Fibroblast of skin of left quadriceps (primary cell): ENCODE results near the gene VEPH1.

Source experiments
- DNase-seq, 2 experiments: peaks; one replicate each; pipeline ENCODE4 v3.0.0-alpha.2; 2013; ENCODE audit warnings: low read depth in 2 of 2

VEPH1 gene

DNA sequence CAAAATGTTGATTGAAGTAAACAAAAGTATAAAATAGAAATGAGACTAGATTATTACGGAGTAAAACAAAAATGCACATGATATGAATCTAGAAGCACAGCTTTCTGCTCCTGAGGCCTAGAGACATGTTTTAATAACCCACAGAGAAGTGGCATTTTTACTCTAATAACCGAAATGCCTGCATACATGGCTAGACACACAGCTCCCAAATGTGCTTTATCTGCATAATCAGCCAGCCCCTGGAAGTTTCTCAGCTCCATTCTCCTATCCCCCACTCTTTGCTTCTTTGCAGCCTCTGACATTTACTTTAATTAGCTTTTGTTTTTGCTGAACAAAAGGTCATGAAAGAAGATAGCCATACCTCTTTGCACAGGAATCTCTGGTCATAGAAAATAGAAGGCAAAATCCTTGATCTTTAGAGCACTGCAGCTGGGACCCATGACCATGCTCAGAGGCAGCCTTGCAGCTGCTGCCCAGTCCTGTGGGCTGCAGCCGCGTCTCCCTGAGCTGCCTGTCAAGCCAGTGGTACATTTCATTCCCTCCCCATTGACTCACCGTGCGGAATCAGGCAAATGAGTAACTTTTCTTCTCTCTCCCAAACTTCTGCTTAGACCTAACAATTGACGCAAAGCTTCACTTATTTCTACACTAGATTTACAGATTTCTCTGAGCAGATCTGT lies at the start of gene VEPH1:
Gene VEPH1, minus strand, starts transcription at position 501 of the 680 bp plus-strand sequence. CDS start 8,067 bp downstream, outside the sequence.
- DNase-seq = no peak

DNA sequence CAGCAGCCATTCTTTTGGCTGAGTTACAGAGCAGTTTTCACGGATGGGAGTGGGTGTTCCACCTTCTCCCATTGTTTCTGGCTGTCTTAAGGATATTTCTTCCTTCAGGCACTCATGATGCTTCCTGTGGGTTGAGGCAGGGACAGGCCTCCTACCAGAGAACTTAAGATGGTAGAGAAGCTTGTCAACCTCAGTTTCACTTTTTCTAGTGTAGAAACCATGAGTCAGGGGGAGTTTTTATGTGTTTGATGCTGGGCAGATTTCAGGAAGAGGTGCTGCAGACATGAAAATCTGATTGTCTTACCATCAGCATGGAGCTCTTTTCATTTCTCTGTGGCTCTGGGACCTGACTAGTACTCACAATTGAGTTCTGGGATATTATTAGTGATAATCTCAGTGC lies 48.7 kb upstream of the VEPH1 start:
- no peak for DNase-seq

DNA sequence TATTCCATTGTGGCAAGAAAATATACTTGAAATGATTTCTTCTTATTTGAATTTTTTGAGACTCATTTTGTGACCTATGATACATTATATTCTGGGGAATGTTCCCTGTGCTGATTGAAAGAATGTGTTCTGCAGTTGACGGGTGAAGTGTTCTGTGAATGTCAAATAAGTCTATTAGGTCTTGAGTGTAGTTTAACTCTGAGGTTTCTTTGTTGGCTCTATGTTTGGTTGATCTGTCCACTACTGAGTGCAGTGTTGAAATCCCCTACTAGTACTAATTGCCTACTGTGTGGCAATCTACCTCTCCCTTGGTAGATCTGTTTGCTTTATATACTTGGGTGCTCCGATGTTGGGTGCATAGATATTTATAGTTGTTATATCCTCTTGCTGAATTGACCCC lies 46.3 kb upstream of the VEPH1 start:
- no peak for DNase-seq

DNA sequence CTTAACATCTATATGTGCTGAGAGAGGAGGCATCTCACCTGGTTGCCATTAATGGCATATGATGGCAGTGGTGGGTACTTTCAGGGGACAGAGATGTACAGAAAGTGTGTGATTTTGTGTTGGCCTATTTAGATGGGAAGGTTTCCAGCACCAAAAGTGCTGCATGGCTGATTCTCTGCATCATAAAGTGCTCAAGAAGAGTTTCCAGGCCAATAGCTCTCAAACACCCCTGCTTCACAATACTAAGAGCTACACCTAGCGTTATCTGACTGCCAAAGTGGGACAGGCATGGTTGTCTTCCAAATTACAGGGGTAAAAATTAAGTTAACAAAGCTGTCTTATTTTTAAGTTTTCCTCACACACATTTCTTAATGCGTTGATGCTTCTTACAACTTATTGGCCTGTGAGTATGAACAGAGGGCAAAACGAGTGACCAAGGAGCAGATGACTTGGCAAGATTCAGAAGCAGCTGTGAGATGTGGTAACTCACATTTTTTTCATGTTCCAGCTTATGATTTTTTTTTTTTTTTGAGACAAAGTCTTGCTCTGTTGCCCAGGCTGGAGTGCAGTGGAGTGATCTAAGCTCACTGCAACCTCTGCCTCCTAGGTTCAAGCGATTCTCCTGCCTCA lies 41.4 kb upstream of the VEPH1 start:
- no peak for DNase-seq

GRCh38 chr3:157543501-157544035 lies 40.4 kb upstream of the VEPH1 start:
- DNase-seq = no peak

DNA sequence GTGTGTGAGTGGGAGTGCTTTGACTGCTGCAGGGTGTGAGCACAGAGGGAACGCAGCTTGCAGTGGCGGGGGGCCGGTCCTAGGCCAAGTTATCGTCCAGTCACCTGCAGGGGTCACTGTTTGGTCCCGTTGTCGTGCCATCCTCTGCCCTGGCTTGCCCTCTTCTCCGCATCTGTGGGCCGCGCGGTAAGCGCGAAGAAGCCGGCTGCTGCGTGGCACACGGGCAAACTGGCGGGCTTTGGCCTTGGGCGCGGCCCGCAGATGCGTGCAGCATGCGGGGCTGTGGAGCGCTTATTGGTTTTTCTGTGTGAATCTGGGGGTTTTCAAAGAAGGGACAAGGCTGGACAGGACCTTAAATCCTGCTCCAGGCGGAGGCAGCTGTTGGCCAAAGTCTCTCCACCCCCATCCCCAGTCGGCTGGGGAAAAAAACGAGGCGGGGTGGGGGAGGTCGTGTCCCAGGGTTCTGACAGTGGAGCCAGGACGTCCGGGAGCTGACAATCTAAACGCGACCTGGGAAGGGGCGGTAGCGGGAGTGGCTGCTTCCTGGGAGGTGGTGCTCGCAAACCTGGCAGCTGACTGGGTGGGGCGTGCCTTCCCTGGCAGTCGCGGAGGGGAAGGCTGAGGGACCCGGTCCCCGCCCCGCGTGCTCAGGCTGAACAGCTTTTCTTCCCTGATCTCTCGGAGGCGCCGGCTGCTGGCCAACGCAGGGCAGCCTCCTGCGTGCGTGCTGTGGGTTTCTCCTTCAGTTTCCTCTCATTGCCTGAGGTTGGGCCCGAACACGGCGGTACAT lies 39.7 kb upstream of the VEPH1 start:
- peak in 1 of 2 experiments; percentile 27 for DNase-seq

DNA sequence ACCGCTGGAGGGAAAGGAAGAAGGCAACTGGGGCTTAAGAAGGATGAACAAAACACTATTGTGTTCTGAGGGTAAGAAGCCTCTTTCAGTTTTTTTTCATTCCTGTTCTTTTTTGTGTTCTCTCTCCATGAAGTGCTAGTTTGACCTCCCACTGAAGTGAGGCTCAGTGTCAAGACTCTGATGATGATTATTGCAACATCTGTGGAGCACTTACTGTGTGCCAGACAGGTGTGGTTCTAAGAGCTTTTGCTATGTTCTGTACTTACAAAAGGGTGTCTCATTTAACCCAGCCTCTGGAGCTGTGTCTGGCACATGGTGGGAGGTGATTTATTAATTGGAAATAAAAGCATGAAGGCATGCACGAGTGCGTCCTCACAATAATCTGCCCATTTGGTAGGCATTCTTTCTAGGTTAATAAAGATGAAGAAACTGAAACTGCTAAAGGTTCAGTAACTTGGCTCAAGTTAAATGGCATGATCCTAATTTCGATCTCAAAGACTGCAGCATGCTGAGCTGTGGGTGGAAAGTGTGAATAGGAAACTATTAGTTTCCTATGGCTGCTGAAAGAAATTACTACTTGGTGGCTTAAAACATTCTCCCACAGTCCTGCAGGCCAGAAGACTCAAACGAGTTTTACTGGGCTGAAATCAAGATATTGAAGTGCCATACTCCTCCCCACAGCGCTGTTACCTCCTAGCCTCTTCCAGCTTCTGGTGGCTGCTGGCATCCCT lies 38.5 kb upstream of the VEPH1 start:
- DNase-seq = no peak

GRCh38 chr3:157540656-157541055 lies 37.4 kb upstream of the VEPH1 start:
- no peak for DNase-seq

GRCh38 chr3:157535667-157536066 lies 32.5 kb upstream of the VEPH1 start:
- DNase-seq = no peak

DNA sequence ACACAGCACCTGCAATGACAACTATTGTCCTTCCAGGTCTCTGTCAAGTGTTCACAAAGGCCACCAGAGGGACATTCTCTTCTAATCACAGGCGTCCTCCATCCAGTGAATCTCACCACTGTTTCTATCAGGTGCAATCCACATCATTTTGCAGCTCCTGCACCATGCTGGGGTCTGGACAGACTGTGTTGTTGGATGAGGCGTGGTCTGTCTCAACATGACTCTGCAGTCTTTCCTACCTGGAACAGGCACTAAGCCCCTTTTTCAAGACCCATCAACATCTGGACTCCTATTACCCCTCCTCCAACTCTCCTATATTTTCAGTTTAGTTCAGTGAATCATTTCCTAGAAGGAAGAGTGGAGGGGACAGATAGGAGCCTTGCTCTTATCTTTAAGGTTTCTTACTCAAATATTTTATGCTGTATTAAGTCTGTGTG lies 31.5 kb upstream of the VEPH1 start:
- DNase-seq = no peak

DNA sequence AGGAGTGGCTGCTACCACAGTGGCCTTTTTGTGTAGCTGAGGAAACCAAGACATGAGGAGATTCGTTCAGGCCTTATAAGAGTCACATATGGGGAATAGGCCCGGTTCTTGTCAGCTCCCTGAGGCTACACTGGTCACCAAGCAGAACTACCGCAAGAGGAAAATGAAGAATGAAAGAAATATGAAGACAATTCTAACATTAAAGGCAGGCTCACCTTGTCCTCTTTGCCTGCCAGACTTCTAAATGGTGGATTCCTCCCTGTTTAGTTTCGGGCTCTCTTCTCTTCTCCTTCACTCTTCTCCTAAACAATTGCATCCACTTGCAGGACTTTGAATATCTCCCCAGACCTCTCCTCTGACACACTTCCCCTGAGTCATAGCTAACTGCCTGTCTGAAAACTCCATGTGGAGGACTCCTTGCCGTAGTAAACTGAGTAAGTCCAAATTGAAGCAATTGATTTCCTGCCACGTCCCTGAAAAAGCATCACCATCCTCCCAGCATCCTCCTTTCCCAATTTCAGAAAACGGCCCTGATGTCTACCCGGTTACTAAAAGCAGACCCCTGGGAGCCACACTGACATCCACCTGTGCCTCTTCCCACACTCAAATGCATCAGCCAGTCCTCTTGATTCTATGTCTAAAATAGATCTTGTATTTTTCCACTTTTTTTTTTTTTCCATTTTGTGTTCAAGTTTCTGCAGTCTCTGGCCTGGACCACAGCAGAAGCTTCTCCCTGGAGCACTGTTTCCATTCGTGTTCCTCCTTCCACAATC lies 30.3 kb upstream of the VEPH1 start:
- DNase-seq = peak; percentile 72 to 76

DNA sequence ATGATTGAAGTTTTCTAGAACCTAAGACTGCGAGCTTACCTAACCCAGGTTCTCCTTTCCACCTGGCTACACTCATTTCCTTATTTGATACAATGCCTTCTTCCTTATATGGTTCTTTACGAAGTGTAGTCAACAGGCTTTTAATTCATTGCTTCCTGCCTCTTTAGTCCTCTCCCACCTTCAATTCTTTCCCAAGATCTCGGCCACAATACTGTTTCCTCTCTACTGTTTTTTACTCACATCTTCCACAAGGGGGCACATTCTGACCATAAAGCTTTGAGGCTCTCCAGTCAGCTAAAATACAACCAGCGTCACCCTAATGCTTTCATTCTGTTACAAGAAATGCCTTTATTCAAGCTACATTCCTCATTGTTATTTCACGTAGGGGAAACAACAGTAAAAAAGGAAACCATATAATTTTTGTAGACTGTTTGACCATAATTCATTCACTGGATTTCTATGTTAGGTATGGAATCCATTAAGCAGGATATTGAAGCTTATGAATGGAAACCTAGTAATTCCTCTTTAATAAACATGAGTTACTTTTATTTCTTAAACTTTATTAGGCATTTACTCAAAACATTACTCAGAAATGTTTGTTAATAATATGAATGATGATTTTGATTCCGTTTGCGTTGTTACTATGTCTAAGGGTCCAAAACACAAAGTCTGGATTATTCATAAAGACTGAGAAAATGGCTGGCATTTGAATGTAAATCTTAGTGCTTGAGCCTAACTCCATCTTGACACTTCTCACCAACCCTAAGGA lies 29.5 kb upstream of the VEPH1 start:
- peak; percentile 94 for DNase-seq

DNA sequence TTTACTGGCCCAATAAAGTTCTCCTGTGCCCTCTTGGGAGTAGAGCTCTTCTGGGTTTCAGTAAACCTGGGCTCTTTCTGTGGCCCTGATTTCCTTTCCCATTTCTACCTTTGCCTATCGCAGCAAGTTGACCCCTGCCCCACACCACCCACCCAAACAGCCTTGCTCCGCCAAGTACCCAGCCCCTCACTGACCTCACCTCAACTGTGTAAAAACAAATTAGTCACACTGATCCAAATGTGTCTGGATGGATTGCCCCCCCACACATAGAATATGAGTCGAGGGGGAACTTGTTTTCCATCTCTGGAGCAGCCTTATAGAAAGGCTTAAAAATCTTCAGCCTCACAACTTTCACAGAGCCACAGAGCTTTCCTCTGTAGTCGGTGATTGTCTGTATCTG lies 28.6 kb upstream of the VEPH1 start:
- no peak for DNase-seq

DNA sequence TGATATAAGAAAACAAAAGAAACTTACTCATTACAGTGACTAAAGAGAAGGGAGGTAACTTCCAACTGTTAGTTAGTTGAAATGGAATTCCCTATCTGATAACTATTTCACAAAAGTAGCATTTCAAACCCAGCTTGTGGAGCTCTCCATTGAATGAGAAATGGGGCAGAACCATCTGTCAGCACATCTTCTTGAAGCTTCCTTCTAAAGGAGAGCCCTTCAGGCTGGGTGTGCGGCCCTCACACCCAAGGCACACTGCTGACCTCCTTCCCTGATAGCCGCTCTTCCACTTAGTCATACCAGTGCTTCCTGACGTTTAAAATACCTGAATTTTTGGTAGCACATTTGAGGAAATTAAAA lies 28.1 kb upstream of the VEPH1 start:
- DNase-seq = no peak

DNA sequence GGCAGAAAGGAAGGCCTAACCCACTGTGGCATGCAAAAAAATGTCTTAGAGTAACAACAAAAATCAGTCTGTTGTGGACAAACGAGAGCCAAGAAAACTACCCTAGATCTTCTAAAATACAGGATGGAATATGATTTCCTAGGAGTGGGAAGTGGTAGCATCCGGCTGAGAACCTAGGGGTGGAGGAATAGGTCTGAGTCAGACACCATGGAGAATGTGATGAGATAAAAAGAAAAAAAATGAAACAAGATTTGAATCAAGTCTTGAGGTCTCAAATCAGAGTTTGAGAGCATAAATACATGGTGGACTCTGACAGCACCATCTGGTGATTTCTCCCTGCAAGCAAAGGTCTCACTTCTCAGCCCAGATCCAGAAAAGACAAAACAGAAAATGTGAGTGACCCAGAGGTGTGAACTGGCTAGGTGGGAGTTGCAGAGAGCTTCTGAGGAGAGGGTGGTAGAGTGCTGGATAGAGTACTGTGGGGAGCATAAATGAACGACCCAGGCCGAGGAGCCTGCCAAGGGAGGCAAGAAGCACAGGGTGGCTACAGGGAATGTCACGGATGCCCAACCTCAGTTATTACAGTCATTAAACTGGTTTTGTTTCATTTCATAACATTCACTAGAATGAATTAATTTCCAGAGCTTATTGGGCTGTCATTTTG lies 27.6 kb upstream of the VEPH1 start:
- DNase-seq = no peak

- no peak for DNase-seq
These were observed 26.5 kb upstream of the VEPH1 start for GRCh38 chr3:157529751-157530150.

DNA sequence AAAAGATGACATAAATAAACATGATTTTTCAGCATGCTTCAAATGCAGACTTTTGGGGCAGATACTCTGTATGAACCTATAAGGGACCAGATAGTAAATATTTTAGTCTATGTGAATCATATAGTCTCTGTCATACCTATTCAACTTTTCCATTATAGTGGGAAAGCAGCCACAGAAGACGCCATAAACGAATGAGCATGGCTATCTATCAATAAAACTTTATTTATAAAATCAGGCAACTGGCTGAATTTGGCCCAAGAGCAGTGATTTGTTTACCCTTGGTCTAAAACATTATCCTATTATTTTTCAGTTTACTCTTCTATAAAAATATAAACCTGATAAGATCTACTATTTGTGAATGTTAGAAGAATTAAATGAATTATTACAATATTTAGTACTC lies 25.9 kb upstream of the VEPH1 start:
- no peak for DNase-seq

GRCh38 chr3:157527131-157527881 lies 24.1 kb upstream of the VEPH1 start:
- no peak for DNase-seq

DNA sequence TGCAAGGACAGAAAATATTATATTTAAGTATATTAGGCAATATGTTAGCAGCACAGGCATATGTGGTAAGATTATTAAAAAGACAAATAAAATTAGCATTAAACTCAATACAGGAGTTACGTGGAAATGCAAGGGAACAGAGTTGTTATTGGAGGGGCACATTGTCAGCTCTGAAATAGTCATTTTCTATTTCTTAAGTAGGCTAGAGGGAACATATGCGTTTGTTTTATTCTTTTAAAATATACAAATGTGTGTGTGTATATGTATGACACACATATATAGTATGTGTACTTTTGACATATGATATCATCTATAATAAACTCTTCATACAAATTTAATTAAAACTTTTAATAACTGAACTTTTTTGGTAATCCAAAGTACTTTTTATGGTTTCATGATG lies 22.8 kb upstream of the VEPH1 start:
- no peak for DNase-seq
